Stomach (tissue), 9 donors: ENCODE results near the gene TMTC1. TPM values are rescaled to one million over a fixed set of nuclear protein-coding genes. Genes with fewer than 3 reads are reported as not detected.

Source experiments
- DNase-seq, 2 donors: peaks; one replicate each; pipeline versions ENCODE4 v3.0.0 to v3.0.0-alpha.2; 2013 to 2019
- H3K27ac ChIP-seq, 5 donors: fragments of 200-600 bp in 4 of 5; sonication (generic) in 4 of 5; one replicate each; pipeline ENCODE4 v1.5.1; 2013 to 2019; ENCODE audit warnings: mild to moderate bottlenecking in 1 of 5, moderate library complexity in 1 of 5
- H3K27me3 ChIP-seq, 3 donors: fragments of 200-600 bp; sonication (generic); one replicate each; pipeline ENCODE4 v1.5.1; 2017 to 2019; ENCODE audit warnings: mixed run types in 1 of 3
- H3K36me3 ChIP-seq, 4 donors: fragments of 200-600 bp; sonication (generic); 1 replicate in 3 of 4; 2 replicates in 1 of 4; pipeline ENCODE4 v1.5.1; 2016 to 2019
- H3K4me1 ChIP-seq, 4 donors: fragments of 200-600 bp; sonication (generic); one replicate each; pipeline ENCODE4 v1.5.1; 2016 to 2019
- H3K4me3 ChIP-seq, 4 donors: fragments of 200-600 bp; sonication (generic) in 3 of 4; one replicate each; pipeline ENCODE4 v1.5.1; 2016 to 2019; ENCODE audit warnings: mild to moderate bottlenecking in 1 of 4
- H3K9me3 ChIP-seq, 4 donors: fragments of 200-600 bp; sonication (generic); one replicate each; pipeline ENCODE4 v1.5.1; 2016 to 2019
- EP300 ChIP-seq: sonication (generic); formaldehyde crosslinking; IDR thresholded peaks from one replicate; pipeline ENCODE4 v1.6.1; 2017; ENCODE audit warnings: antibody characterized with exemption
- POLR2A ChIP-seq, 4 donors: fragments of 450-650 bp; IDR thresholded peaks; one replicate each; pipeline ENCODE4 v1.6.1; 2016; ENCODE audit warnings: antibody characterized with exemption in 4 of 4, control low read depth in 2 of 4, mild to moderate bottlenecking in 1 of 4, moderate library complexity in 1 of 4
- POLR2AphosphoS5 ChIP-seq, 3 donors: sonication (generic); formaldehyde crosslinking; IDR thresholded peaks; one replicate each; pipeline ENCODE4 v1.6.1; 2016; ENCODE audit warnings: antibody characterized with exemption in 3 of 3
- WGBS, 5 donors: extraction: QIAGEN DNeasy Blood & Tissue Kit in 3 of 5; methylation state at CpG; one replicate each; pipeline versions ENCODE4 v1.1.5 to v1.1.7; 2013 to 2018; 5-methylcytosine and 5-hydroxymethylcytosine counted together
- intact Hi-C: fragments of 100-400 bp; cut with DNase I; formaldehyde crosslinking; loops from one replicate; pipeline ENCODE4 v1.15.1; 2023; ENCODE audit warnings: low total_unique reads
- polyA plus RNA-seq, 3 donors: library from polyadenylated mRNA; stranded (reverse); fragments of 200-250 nt; gene quantifications; one replicate each; pipeline ENCODE4 v1.2.3, GENCODE V29; 2013
- total RNA-seq, 5 donors: library from RNA; depleted of rRNA; stranded (reverse); fragments of >200 nt; gene quantifications; one replicate each; pipeline versions ENCODE4 v1.1.0 to v1.2.3, GENCODE V29; 2014 to 2016
- TF ChIP-seq, protein P1 (sequence below), 7 experiments: fragments of 450-650 bp in 4 of 7; fragments of 200-600 bp in 3 of 7; sonication (generic) in 3 of 7; IDR thresholded peaks; one replicate each; pipeline ENCODE4 v1.5.1; 2016 to 2019; ENCODE audit warnings: antibody characterized with exemption in 7 of 7, control low read depth in 2 of 7, mild to moderate bottlenecking in 1 of 7
- donor health status: healthy with polysubstance abuse.
- donor health status: Bipolar disorder and iron deficiency.
- donor health status: healthy.

The TMTC1 gene
- total and polyA plus RNA-seq, 8 donors, result 1.5 to 76.8 (median 19.1) TPM

DNA sequence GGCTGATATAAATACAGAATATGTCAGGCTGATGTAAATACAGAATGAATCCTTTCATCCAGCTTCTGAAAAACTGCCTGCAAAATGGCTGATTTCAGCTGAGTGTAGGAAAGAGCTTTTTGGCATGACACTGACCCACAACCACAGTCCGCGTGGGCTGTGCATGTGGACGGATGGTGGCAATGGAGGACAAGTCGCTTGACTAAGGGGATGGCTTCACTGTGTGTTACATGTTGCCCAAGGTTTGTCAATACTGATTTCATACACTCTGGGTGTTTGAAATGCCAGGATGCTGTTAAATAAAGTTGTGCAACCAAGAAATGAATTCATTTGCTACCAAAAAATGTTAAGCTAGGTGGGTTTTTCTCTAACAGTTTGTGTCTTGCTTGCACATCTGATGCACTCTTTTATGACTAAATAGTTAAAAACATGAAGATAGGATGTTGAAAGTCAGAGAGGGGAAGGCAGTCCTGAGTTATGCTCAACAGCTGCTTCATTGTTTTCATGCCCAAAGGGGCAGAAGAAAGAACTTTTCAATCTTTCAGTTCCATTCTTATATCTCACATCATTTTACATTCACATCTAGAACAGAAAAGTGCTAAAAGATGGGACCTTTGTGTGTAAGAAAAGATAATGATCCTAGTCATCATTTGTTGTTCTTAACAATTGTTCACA is 249.8 kb downstream of the TMTC1 start:
- TF ChIP-seq, protein P1, sequence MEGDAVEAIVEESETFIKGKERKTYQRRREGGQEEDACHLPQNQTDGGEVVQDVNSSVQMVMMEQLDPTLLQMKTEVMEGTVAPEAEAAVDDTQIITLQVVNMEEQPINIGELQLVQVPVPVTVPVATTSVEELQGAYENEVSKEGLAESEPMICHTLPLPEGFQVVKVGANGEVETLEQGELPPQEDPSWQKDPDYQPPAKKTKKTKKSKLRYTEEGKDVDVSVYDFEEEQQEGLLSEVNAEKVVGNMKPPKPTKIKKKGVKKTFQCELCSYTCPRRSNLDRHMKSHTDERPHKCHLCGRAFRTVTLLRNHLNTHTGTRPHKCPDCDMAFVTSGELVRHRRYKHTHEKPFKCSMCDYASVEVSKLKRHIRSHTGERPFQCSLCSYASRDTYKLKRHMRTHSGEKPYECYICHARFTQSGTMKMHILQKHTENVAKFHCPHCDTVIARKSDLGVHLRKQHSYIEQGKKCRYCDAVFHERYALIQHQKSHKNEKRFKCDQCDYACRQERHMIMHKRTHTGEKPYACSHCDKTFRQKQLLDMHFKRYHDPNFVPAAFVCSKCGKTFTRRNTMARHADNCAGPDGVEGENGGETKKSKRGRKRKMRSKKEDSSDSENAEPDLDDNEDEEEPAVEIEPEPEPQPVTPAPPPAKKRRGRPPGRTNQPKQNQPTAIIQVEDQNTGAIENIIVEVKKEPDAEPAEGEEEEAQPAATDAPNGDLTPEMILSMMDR (IDR thresholded peaks at IDR 0.05), result no peak
- TF ChIP-seq POLR2AphosphoS5 (IDR thresholded peaks at IDR 0.05), result no peak
- no peak for TF ChIP-seq POLR2A (IDR thresholded peaks at IDR 0.05)
- no peak for TF ChIP-seq EP300
- H3K36me3 ChIP-seq, result peaks cover 0 to 6% (median 0%) of the 10 kb centered on the region in 4 donors
- no peak overlapping the region for H3K27ac ChIP-seq
- H3K27me3 ChIP-seq, result no peaks in the 10 kb centered on the region
- intact Hi-C loops, result no loop called here
- no peaks in the 10 kb centered on the region for H3K4me1 ChIP-seq
- WGBS, 5 donors, result 34 to 69% (median 58%) methylated on average over 4 of the region's 4 CpGs
- no peak for DNase-seq
- H3K9me3 ChIP-seq, result no peaks in the 10 kb centered on the region
- no peak overlapping the region for H3K4me3 ChIP-seq

DNA sequence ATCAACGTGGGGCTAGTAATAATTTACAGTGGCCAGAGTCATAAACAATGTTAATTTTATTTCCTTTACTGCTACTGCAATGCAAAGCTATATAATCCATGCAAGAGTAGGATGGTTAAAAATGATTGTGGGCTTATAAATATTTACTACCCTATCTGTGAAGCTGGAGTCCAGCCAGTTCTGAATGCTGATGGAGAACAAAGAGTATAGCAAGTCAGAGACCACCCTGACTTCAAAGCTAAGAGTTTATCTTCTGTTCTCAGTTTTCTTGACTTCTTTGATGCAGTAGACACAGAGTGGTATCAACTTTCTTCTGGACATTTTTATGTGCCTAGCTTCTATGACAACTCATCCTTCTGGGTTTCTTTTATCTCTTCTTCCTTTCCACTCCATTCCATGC is 252.3 kb downstream of the TMTC1 start:
- no peak overlapping the region for H3K27ac ChIP-seq
- no peaks in the 10 kb centered on the region for H3K9me3 ChIP-seq
- intact Hi-C loops, result no loop called here
- H3K4me3 ChIP-seq, result no peak overlapping the region
- no peaks in the 10 kb centered on the region for H3K4me1 ChIP-seq
- peaks cover 0 to 6% (median 0%) of the 10 kb centered on the region in 4 donors for H3K36me3 ChIP-seq
- DNase-seq, result no peak
- no peaks in the 10 kb centered on the region for H3K27me3 ChIP-seq
- TF ChIP-seq POLR2AphosphoS5 (IDR thresholded peaks at IDR 0.05) (no peak), EP300 (no peak), POLR2A (IDR thresholded peaks at IDR 0.05) (no peak)
- TF ChIP-seq, protein P1 (IDR thresholded peaks at IDR 0.05), result no peak
- 19 to 39% (median 26%) methylated on average over 1 of the region's 1 CpG for WGBS, 5 donors

DNA sequence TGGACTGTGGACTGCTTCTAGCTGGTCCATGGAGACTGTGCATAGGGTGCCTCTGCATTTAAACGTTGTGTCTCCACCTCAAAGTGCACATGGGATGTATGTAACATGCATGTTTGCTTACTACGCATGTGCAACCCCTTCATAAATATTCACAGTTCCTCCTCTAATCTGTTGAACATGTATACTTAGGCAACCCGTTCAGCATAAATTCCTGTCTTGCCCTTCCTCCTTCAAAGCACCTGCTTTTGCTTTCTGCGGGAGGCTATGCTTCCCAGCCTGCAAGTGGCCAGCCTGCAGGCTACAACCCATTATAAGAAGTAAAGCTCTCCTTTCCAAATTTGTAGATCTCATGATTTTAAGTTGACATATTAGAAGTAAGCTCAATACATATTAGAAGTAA is 253.3 kb downstream of the TMTC1 start:
- intact Hi-C loops, result no loop called here
- Histone ChIP-seq H3K9me3 (no peaks in the 10 kb centered on the region), H3K36me3 (peaks cover 0 to 2% (median 0%) of the 10 kb centered on the region in 4 donors), H3K27me3 (no peaks in the 10 kb centered on the region), H3K27ac (no peak overlapping the region), H3K4me3 (no peak overlapping the region), H3K4me1 (no peaks in the 10 kb centered on the region)
- no peak for DNase-seq
- WGBS, 5 donors, result 79 to 85% (median 84%) methylated on average over 4 of the region's 4 CpGs
- TF ChIP-seq POLR2AphosphoS5 (IDR thresholded peaks at IDR 0.05) (no peak), POLR2A (IDR thresholded peaks at IDR 0.05) (no peak), EP300 (no peak)
- TF ChIP-seq, protein P1 (IDR thresholded peaks at IDR 0.05), result no peak

DNA sequence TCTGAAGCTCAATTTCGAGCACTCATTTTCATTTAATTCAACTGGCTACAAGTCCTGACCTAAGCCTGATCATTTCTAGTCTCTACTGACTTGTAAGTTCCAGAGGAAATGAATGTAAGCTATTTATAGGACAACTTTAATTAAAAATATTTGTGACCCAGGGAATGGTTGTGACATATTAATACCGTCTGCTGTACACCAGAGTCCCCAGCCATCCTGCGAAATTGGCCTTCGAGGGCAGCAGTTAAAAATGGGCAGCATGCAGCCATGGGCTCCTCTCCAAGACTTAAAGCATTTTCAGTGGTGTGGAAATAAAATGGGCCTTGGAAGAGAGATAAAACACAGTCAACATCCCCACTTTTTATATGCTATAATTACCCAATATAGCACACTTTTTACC is 255.6 kb downstream of the TMTC1 start:
- TF ChIP-seq EP300 (no peak), POLR2A (IDR thresholded peaks at IDR 0.05) (no peak), POLR2AphosphoS5 (IDR thresholded peaks at IDR 0.05) (no peak)
- TF ChIP-seq, protein P1 (IDR thresholded peaks at IDR 0.05), result no peak
- no peak for DNase-seq
- 73 to 84% (median 78%) methylated on average over 4 of the region's 4 CpGs for WGBS, 5 donors
- Histone ChIP-seq H3K27me3 (no peaks in the 10 kb centered on the region), H3K36me3 (no peaks in the 10 kb centered on the region), H3K4me3 (no peak overlapping the region), H3K27ac (no peak overlapping the region), H3K9me3 (no peaks in the 10 kb centered on the region), H3K4me1 (no peaks in the 10 kb centered on the region)
- intact Hi-C loops, result loop anchor here (10.0 kb wide), 1 partner anchor 1277 kb away; no protein-coding TSS in a partner anchor
